Upper lobe of right lung (tissue), 1 donor: ENCODE measurements around the gene IGLL1. TPM values are rescaled to one million over a fixed set of nuclear protein-coding genes. Genes with fewer than 3 reads are reported as not detected.
"Not testable (repeated sequence)": the region's sequence is repeated elsewhere in the genome, so short reads cannot be mapped to it uniquely, and the experiment has no call there.

Experiments
- ATAC-seq: fragments of 200-7000 bp; cut with Tn5 transposase; one replicate; pipeline ENCODE4 v1.9.1; 2020; ENCODE audit warnings: mild to moderate bottlenecking, moderate library complexity
- DNase-seq: peaks from one replicate; pipeline ENCODE4 v3.0.0-alpha.2; 2020
- H3K27ac ChIP-seq: fragments of 200-600 bp; one replicate; pipeline ENCODE4 v1.8.0; 2022
- H3K27me3 ChIP-seq: fragments of 200-600 bp; one replicate; pipeline ENCODE4 v1.8.0; 2022; ENCODE audit warnings: mild to moderate bottlenecking
- H3K36me3 ChIP-seq: fragments of 200-600 bp; one replicate; pipeline ENCODE4 v1.8.0; 2022
- H3K4me1 ChIP-seq: fragments of 200-600 bp; one replicate; pipeline ENCODE4 v1.8.0; 2022
- H3K4me3 ChIP-seq: fragments of 200-600 bp; one replicate; pipeline ENCODE4 v1.8.0; 2022; ENCODE audit warnings: mild to moderate bottlenecking
- H3K9me3 ChIP-seq: fragments of 200-600 bp; one replicate; pipeline ENCODE4 v1.8.0; 2022
- intact Hi-C: fragments of 100-400 bp; cut with DNase I; formaldehyde crosslinking; loops from one replicate; pipeline ENCODE4 v1.11.0; 2022
- total RNA-seq: library from RNA; stranded (reverse); fragmentation: NEBNext Ultra II Directional; extraction: Animal tissue kit (Norgen Biotek cat#: 25700); gene quantifications from one replicate; pipeline ENCODE4 v1.2.1, GENCODE V29; 2021
- TF ChIP-seq, protein P1 (sequence below): fragments of 200-600 bp; IDR thresholded peaks from one replicate; pipeline ENCODE4 v1.8.0; 2022; ENCODE audit warnings: antibody characterized with exemption
- donor health status: DM: no; HTN: yes; CAD: no; lungs with severe emphysema.

The IGLL1 gene
- total RNA-seq, 1 donor from 2014 or later = not detected

- H3K27me3 ChIP-seq, DNase-seq, H3K4me1 ChIP-seq, ATAC-seq, H3K4me3 ChIP-seq, H3K36me3 ChIP-seq, intact Hi-C loops, H3K9me3 ChIP-seq, H3K27ac ChIP-seq: not testable (repeated sequence)
- TF ChIP-seq, protein P1, sequence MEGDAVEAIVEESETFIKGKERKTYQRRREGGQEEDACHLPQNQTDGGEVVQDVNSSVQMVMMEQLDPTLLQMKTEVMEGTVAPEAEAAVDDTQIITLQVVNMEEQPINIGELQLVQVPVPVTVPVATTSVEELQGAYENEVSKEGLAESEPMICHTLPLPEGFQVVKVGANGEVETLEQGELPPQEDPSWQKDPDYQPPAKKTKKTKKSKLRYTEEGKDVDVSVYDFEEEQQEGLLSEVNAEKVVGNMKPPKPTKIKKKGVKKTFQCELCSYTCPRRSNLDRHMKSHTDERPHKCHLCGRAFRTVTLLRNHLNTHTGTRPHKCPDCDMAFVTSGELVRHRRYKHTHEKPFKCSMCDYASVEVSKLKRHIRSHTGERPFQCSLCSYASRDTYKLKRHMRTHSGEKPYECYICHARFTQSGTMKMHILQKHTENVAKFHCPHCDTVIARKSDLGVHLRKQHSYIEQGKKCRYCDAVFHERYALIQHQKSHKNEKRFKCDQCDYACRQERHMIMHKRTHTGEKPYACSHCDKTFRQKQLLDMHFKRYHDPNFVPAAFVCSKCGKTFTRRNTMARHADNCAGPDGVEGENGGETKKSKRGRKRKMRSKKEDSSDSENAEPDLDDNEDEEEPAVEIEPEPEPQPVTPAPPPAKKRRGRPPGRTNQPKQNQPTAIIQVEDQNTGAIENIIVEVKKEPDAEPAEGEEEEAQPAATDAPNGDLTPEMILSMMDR = peak; percentile 65
Measured at GRCh38 chr22:23541849-23542281, 38.2 kb downstream of the IGLL1 start.

DNA sequence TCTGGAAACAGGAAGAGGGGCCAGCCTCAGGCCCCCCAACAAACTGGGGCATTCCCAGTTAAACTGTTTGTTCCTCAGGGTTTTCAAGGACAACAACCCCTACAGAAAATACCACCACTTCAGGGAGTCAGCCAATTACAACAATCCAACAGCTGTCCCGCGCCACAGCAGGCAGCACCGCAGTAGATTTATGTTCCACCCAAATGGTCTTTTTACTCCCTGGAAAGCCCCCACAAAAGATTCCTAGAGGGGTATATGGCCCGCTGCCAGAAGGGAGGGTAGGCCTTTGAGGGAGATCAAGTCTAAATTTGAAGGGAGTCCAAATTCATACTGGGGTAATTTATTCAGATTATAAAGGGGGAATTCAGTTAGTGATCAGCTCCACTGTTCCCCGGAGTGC is 39.3 kb downstream of the IGLL1 start:
- H3K36me3 ChIP-seq, H3K4me3 ChIP-seq, ATAC-seq, intact Hi-C loops, H3K4me1 ChIP-seq, H3K27me3 ChIP-seq, H3K27ac ChIP-seq, H3K9me3 ChIP-seq: not testable (repeated sequence)
- peak; percentile 7 for DNase-seq

- H3K4me1 ChIP-seq, H3K9me3 ChIP-seq, ATAC-seq, DNase-seq, H3K27ac ChIP-seq, H3K36me3 ChIP-seq, H3K27me3 ChIP-seq, intact Hi-C loops, H3K4me3 ChIP-seq: not testable (repeated sequence)
Measured at GRCh38 chr22:23539839-23540198, 40.3 kb downstream of the IGLL1 start.

DNA sequence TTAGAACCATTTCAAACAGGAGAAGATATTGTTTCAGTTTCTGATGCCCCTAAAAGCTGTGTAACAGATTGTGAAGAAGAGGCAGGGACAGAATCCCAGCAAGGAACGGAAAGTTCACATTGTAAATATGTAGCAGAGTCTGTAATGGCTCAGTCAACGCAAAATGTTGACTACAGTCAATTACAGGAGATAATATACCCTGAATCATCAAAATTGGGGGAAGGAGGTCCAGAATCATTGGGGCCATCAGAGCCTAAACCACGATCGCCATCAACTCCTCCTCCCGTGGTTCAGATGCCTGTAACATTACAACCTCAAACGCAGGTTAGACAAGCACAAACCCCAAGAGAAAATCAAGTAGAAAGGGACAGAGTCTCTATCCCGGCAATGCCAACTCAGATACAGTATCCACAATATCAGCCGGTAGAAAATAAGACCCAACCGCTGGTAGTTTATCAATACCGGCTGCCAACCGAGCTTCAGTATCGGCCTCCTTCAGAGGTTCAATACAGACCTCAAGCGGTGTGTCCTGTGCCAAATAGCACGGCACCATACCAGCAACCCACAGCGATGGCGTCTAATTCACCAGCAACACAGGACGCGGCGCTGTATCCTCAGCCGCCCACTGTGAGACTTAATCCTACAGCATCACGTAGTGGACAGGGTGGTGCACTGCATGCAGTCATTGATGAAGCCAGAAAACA is 40.8 kb downstream of the IGLL1 start:
- TF ChIP-seq, protein P1 = peak; percentile 84
- no peaks in the 10 kb centered on the region for H3K27me3 ChIP-seq
- H3K36me3 ChIP-seq = no peaks in the 10 kb centered on the region
- no peak overlapping the region for H3K4me3 ChIP-seq
- DNase-seq (peak; percentile 81), ATAC-seq (peak; percentile 99)
- H3K27ac ChIP-seq = no peak overlapping the region
- H3K4me1 ChIP-seq = peaks cover 7% of the 10 kb centered on the region
- no peaks in the 10 kb centered on the region for H3K9me3 ChIP-seq
- intact Hi-C loops = no loop called here

DNA sequence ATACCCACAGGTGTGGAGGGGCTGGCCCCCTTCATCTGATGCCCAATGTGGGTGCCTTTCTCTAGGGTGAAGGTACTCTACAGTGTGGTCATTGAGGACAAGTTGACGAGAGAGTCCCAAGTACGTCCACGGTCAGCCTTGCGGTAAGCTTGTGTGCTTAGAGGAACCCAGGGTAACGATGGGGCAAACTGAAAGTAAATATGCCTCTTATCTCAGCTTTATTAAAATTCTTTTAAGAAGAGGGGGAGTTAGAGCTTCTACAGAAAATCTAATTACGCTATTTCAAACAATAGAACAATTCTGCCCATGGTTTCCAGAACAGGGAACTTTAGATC is 41.4 kb downstream of the IGLL1 start:
- H3K36me3 ChIP-seq, ATAC-seq: not testable (repeated sequence)

DNA sequence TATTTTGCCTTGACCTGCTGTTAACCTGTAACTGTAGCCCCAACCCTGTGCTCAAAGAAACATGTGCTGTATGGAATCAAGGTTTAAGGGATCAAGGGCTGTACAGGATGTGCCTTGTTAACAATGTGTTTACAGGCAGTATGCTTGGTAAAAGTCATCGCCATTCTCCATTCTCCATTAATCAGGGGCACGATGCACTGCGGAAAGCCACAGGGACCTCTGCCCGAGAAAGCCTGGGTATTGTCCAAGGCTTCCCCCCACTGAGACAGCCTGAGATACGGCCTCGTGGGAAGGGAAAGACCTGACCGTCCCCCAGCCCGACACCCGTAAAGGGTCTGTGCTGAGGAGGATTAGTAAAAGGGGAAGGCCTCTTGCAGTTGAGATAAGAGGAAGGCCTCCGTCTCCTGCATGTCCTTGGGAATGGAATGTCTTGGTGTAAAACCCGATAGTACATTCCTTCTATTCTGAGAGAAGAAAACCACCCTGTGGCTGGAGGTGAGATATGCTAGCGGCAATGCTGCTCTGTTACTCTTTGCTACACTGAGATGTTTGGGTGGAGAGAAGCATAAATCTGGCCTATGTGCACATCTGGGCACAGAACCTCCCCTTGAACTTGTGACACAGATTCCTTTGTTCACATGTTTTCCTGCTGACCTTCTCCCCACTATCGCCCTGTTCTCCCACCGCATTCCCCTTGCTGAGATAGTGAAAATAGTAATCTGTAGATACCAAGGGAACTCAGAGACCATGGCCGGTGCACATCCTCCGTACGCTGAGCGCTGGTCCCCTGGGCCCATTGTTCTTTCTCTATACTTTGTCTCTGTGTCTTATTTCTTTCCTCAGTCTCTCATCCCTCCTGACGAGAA is 42.0 kb downstream of the IGLL1 start:
- DNase-seq = peak; percentile 13
- H3K4me3 ChIP-seq = not testable (repeated sequence)

More for the DNA sequence above, 41.4 kb downstream of the IGLL1 start:
- H3K27me3 ChIP-seq, H3K4me1 ChIP-seq, H3K9me3 ChIP-seq, intact Hi-C loops, H3K27ac ChIP-seq, H3K4me3 ChIP-seq: not testable (repeated sequence)
- peak; percentile 30 for DNase-seq

GRCh38 chr22:23537416-23537815 is 42.7 kb downstream of the IGLL1 start:
- intact Hi-C loops = no loop called here
- Histone ChIP-seq H3K36me3 (no peaks in the 10 kb centered on the region), H3K9me3 (no peaks in the 10 kb centered on the region), H3K27ac (no peak overlapping the region), H3K4me1 (peaks cover 11% of the 10 kb centered on the region), H3K4me3 (no peak overlapping the region), H3K27me3 (no peaks in the 10 kb centered on the region)
- peak; percentile 35 for DNase-seq
- ATAC-seq = no peak
- TF ChIP-seq, protein P1 = no peak

More for the DNA sequence above, 42.0 kb downstream of the IGLL1 start:
- H3K27ac ChIP-seq, ATAC-seq, H3K27me3 ChIP-seq, H3K36me3 ChIP-seq, intact Hi-C loops, H3K9me3 ChIP-seq: not testable (repeated sequence)
- peaks cover 11% of the 10 kb centered on the region for H3K4me1 ChIP-seq
